WTC11 (cell line): Measurements from ENCODE around the gene APMAP. TPM values are rescaled to one million over a fixed set of nuclear protein-coding genes. Genes with fewer than 3 reads are reported as not detected.

Experiments
- ATAC-seq: fragments of 200-7000 bp; cut with Tn5 transposase; 2 replicates; pipeline ENCODE4 v1.10.0; 2021; ENCODE audit warnings: mild to moderate bottlenecking, moderate library complexity
- CTCF ChIA-PET: fragments of 300-600 bp; sonication (Branson Sonifier 250); formaldehyde crosslinking; loops from one replicate; lab custom pipeline; 2021; ENCODE audit warnings: antibody characterized with exemption; lab: Charles Lee
- POLR2A ChIA-PET: fragments of 350-600 bp; sonication (Branson Sonifier 250); formaldehyde crosslinking; loops from one replicate; lab custom pipeline; 2021; ENCODE audit warnings: antibody characterized with exemption; lab: Charles Lee
- DNase-seq: peaks from one replicate; pipeline ENCODE4 v3.0.0; 2021; ENCODE audit warnings: low spot score
- H3K27ac Mint-ChIP-seq: 2 replicates; pipeline ENCODE4 v1.8.0; 2021; ENCODE audit warnings: mixed read lengths
- H3K27me3 Mint-ChIP-seq: 2 replicates; pipeline ENCODE4 v1.8.0; 2021; ENCODE audit warnings: low read depth, mild to moderate bottlenecking, moderate library complexity, mixed read lengths
- H3K36me3 Mint-ChIP-seq: 2 replicates; pipeline ENCODE4 v1.8.0; 2021; ENCODE audit warnings: mixed read lengths
- H3K4me1 Mint-ChIP-seq: 2 replicates; pipeline ENCODE4 v1.8.0; 2022; ENCODE audit warnings: mixed read lengths
- H3K4me3 Mint-ChIP-seq: 2 replicates; pipeline ENCODE4 v1.8.0; 2021; ENCODE audit warnings: mild to moderate bottlenecking, moderate library complexity, mixed read lengths
- H3K9me3 Mint-ChIP-seq: 2 replicates; pipeline ENCODE4 v1.8.0; 2021; ENCODE audit warnings: mixed read lengths
- AFF4 ChIP-seq: sonication (generic); formaldehyde crosslinking; IDR thresholded peaks from 2 replicates; pipeline ENCODE4 v1.8.1; 2023; ENCODE audit warnings: mild to moderate bottlenecking, missing genetic modification reagents, borderline replicate concordance
- ELF4 ChIP-seq: sonication (generic); formaldehyde crosslinking; IDR thresholded peaks from 2 replicates; pipeline ENCODE4 v1.8.1; 2022; ENCODE audit warnings: low read depth, mild to moderate bottlenecking, moderate library complexity, missing genetic modification reagents
- EMX1 ChIP-seq: fragments of 250-450 bp; sonication (Bioruptor Pico); IDR thresholded peaks from 2 replicates; pipeline ENCODE4 v1.8.0; 2021; ENCODE audit warnings: mild to moderate bottlenecking
- ETV6 ChIP-seq: sonication (generic); formaldehyde crosslinking; IDR thresholded peaks from 2 replicates; pipeline ENCODE4 v1.8.1; 2022; ENCODE audit warnings: mild to moderate bottlenecking, missing genetic modification reagents
- JAZF1 ChIP-seq: fragments of 250-450 bp; sonication (Bioruptor Pico); IDR thresholded peaks from 2 replicates; pipeline ENCODE4 v1.9.0; 2021; ENCODE audit warnings: moderate library complexity, mild to moderate bottlenecking, inconsistent platforms
- NR3C1 ChIP-seq: sonication (generic); formaldehyde crosslinking; conservative IDR thresholded peaks from 2 replicates; pipeline ENCODE4 v1.8.1; 2023; ENCODE audit warnings: low read depth, mild to moderate bottlenecking, missing genetic modification reagents
- STAT6 ChIP-seq: sonication (generic); formaldehyde crosslinking; conservative IDR thresholded peaks from 2 replicates; pipeline ENCODE4 v1.8.1; 2023; ENCODE audit warnings: mild to moderate bottlenecking, low read depth, missing genetic modification reagents, moderate library complexity
- USF1 ChIP-seq: sonication (generic); formaldehyde crosslinking; IDR thresholded peaks from 2 replicates; pipeline ENCODE4 v1.8.0; 2022; ENCODE audit warnings: mild to moderate bottlenecking, missing genetic modification reagents
- ZNF532 ChIP-seq: fragments of 250-450 bp; sonication (Bioruptor Pico); IDR thresholded peaks from 2 replicates; pipeline ENCODE4 v1.9.0; 2021; ENCODE audit warnings: mild to moderate bottlenecking, borderline replicate concordance
- ZNF671 ChIP-seq: fragments of 250-450 bp; sonication (Bioruptor Pico); IDR thresholded peaks from 2 replicates; pipeline ENCODE4 v1.8.0; 2021; ENCODE audit warnings: mild to moderate bottlenecking
- total RNA-seq: library from RNA; stranded (reverse); gene quantifications from 3 replicates; pipeline ENCODE4 v1.2.3, GENCODE V29; 2021

Gene APMAP
- total RNA-seq, 1 experiment from 2014 or later: 55.3 TPM

- no peak for TF ChIP-seq JAZF1 (CRISPR knock-in tag)
- no peak for TF ChIP-seq USF1 (CRISPR knock-in tag)
- TF ChIP-seq ZNF532 (CRISPR knock-in tag): no peak
These were observed 13.3 kb downstream of the APMAP start (continued) for GRCh38 chr20:24979036-24979960.

GRCh38 chr20:24978513-24978912 is 14.0 kb downstream of the APMAP start:
- no peak for ATAC-seq
- Mint-ChIP-seq H3K4me1 (no peaks in the 10 kb centered on the region), H3K36me3 (peaks cover 78% of the 10 kb centered on the region), H3K27ac (no peak overlapping the region), H3K27me3 (no peaks in the 10 kb centered on the region), H3K4me3 (no peak overlapping the region), H3K9me3 (peaks cover 46% of the 10 kb centered on the region)
- DNase-seq: no peak
- TF ChIP-seq STAT6 (CRISPR knock-in tag) (no peak), ZNF671 (no peak), AFF4 (CRISPR knock-in tag) (no peak), ZNF532 (CRISPR knock-in tag) (no peak), ELF4 (CRISPR knock-in tag) (no peak), NR3C1 (CRISPR knock-in tag) (no peak), EMX1 (CRISPR knock-in tag) (no peak), ETV6 (no peak), USF1 (CRISPR knock-in tag) (no peak)
- ChIA-PET CTCF (interaction anchor here (0.6 kb wide), 1 partner anchor 1744 kb away, joined by 3 read pairs; no protein-coding TSS in a partner anchor), POLR2A (no interaction called here)
